ENCODE measurements around the gene BLNK.

Gene BLNK

GRCh38 chr10:96260014-96260413, 11.4 kb downstream of the BLNK start:
- DNase-seq: no peak

- DNase-seq: peak in 1 of 2 experiments; percentile 4
Observed at GRCh38 chr10:96259150-96259549, 12.2 kb downstream of the BLNK start.

GRCh38 chr10:96257944-96258343, 13.4 kb downstream of the BLNK start:
- DNase-seq: peak; percentile 44 to 50

GRCh38 chr10:96255549-96256333, 15.6 kb downstream of the BLNK start:
- no peak for DNase-seq

- no peak for DNase-seq
Observed at GRCh38 chr10:96254976-96255375, 16.4 kb downstream of the BLNK start.

GRCh38 chr10:96252730-96253129, 18.6 kb downstream of the BLNK start:
- DNase-seq: peak in 1 of 2 experiments; percentile 17

- no peak for DNase-seq
Observed at GRCh38 chr10:96250349-96250748, 21.0 kb downstream of the BLNK start.

GRCh38 chr10:96249264-96249663, 22.1 kb downstream of the BLNK start:
- DNase-seq: no peak

- no peak for DNase-seq
Observed at GRCh38 chr10:96244354-96244753, 27.0 kb downstream of the BLNK start.

GRCh38 chr10:96243296-96243695, 28.1 kb downstream of the BLNK start:
- DNase-seq: no peak

GRCh38 chr10:96242822-96243221, 28.5 kb downstream of the BLNK start:
- no peak for DNase-seq

- DNase-seq: no peak
Observed at GRCh38 chr10:96238646-96239623, 32.4 kb downstream of the BLNK start.

- no peak for DNase-seq
Observed at GRCh38 chr10:96236876-96237275, 34.5 kb downstream of the BLNK start.

- peak; percentile 17 to 29 for DNase-seq
Observed at GRCh38 chr10:96236090-96236478, 35.3 kb downstream of the BLNK start.

- no peak for DNase-seq
Observed at GRCh38 chr10:96235326-96236089, 35.9 kb downstream of the BLNK start.

- DNase-seq: no peak
Observed at GRCh38 chr10:96233959-96234358, 37.4 kb downstream of the BLNK start.

GRCh38 chr10:96230527-96230926, 40.8 kb downstream of the BLNK start:
- no peak for DNase-seq

GRCh38 chr10:96229568-96230030, 41.8 kb downstream of the BLNK start:
- DNase-seq: peak; percentile 78 to 79

GRCh38 chr10:96228408-96228994, 42.9 kb downstream of the BLNK start:
- DNase-seq: no peak

- DNase-seq: no peak
Observed at GRCh38 chr10:96227206-96227605, 44.2 kb downstream of the BLNK start.

- DNase-seq: no peak
Observed at GRCh38 chr10:96225119-96225518, 46.2 kb downstream of the BLNK start.

GRCh38 chr10:96222908-96223307, 48.5 kb downstream of the BLNK start:
- no peak for DNase-seq

- DNase-seq: no peak
Observed at GRCh38 chr10:96222441-96222840, 48.9 kb downstream of the BLNK start.

Data from Kasumi-1 (cell line).